Transverse colon (tissue), 4 donors: ENCODE data around the gene COL6A1. TPM values are rescaled to one million over a fixed set of nuclear protein-coding genes. Genes with fewer than 3 reads are reported as not detected.

ENCODE experiments used
- DNase-seq: peaks from one replicate; pipeline ENCODE4 v3.0.0-alpha.2; 2019
- H3K27ac ChIP-seq, 4 donors: fragments of 200-600 bp; sonication (generic); 2 replicates each; pipeline ENCODE4 v1.5.1; 2016 to 2018; ENCODE audit warnings: inconsistent platforms in 4 of 4
- H3K27me3 ChIP-seq: fragments of 200-600 bp; sonication (generic); 2 replicates; pipeline ENCODE4 v1.5.1; 2017; ENCODE audit warnings: inconsistent platforms
- H3K36me3 ChIP-seq, 4 donors: fragments of 200-600 bp; sonication (generic); 2 replicates each; pipeline ENCODE4 v1.5.1; 2017 to 2019; ENCODE audit warnings: inconsistent platforms in 4 of 4
- H3K4me1 ChIP-seq, 4 donors: fragments of 200-600 bp; sonication (generic); 2 replicates each; pipeline ENCODE4 v1.5.1; 2017 to 2020; ENCODE audit warnings: inconsistent platforms in 4 of 4
- H3K4me3 ChIP-seq, 4 donors: fragments of 200-600 bp; sonication (generic); 1 replicate in 1 of 4; 2 replicates in 3 of 4; pipeline versions ENCODE4 v1.5.1 to v1.6.1; 2017 to 2019; ENCODE audit warnings: inconsistent platforms in 4 of 4
- H3K9me3 ChIP-seq, 2 donors: fragments of 200-600 bp; sonication (generic); 2 replicates each; pipeline ENCODE4 v1.5.1; 2017 to 2019; ENCODE audit warnings: inconsistent platforms in 2 of 2
- CTCF ChIP-seq, 5 experiments: fragments of 200-600 bp in 3 of 5; fragments of 450-650 bp in 2 of 5; sonication (generic) in 3 of 5; IDR thresholded peaks; 1 replicate in 2 of 5; 2 replicates in 3 of 5; pipeline ENCODE4 v1.5.1; 2016 to 2017; ENCODE audit warnings: antibody characterized with exemption in 5 of 5, inconsistent platforms in 3 of 5, mild to moderate bottlenecking in 2 of 5, moderate library complexity in 1 of 5
- EP300 ChIP-seq: sonication (generic); formaldehyde crosslinking; IDR thresholded peaks from one replicate; pipeline ENCODE4 v1.6.1; 2017; ENCODE audit warnings: antibody characterized with exemption, low read depth
- POLR2A ChIP-seq: fragments of 450-650 bp; IDR thresholded peaks from one replicate; pipeline ENCODE4 v1.6.1; 2016; ENCODE audit warnings: antibody characterized with exemption, mild to moderate bottlenecking, moderate library complexity
- POLR2AphosphoS5 ChIP-seq, 3 donors: sonication (generic); formaldehyde crosslinking; IDR thresholded peaks; one replicate each; pipeline ENCODE4 v1.6.1; 2016; ENCODE audit warnings: antibody characterized with exemption in 3 of 3
- WGBS, 2 donors: methylation state at CpG; one replicate each; pipeline ENCODE4 v1.1.5; 2018; ENCODE audit warnings: low coverage in 1 of 2; 5-methylcytosine and 5-hydroxymethylcytosine counted together
- in situ Hi-C, 4 donors: fragments of 200-750 bp; cut with MboI; loops; one replicate each; pipeline versions ENCODE4 v1.15.0 to v1.15.1; 2017; ENCODE audit warnings: low sequenced_read_pairs in 3 of 4, low pct_ligation_motif_present in 1 of 4, low pct_unique_long_range_greater_than_20kb in 1 of 4
- intact Hi-C: fragments of 100-400 bp; cut with DNase I; formaldehyde crosslinking; loops from one replicate; pipeline ENCODE4 v1.15.1; 2023; ENCODE audit warnings: low total_unique reads
- total RNA-seq, 4 donors: library from RNA; depleted of rRNA; stranded (reverse); fragments of >200 nt; gene quantifications; one replicate each; pipeline ENCODE4 v1.1.0, GENCODE V29; 2016

The COL6A1 gene
- total RNA-seq, 4 donors from 2014 or later: 166 to 580 (median 346) TPM

- in situ Hi-C loops (no loop called here), intact Hi-C loops (loop anchor here (10.0 kb wide), 1 partner anchor 48 kb away; no protein-coding TSS in a partner anchor)
- WGBS, 2 donors: 83% methylated on average over 25 of the region's 36 CpGs; no CpG with 5 or more reads in 1 of the 2 donors
- Histone ChIP-seq H3K9me3 (no peaks in the 10 kb centered on the region), H3K27me3 (no peaks in the 10 kb centered on the region), H3K4me3 (no peak overlapping the region), H3K4me1 (peaks cover 15 to 52% (median 16%) of the 10 kb centered on the region in 4 donors), H3K27ac (peak overlapping the region; percentile 82 to 90 (median 86)), H3K36me3 (no peaks in the 10 kb centered on the region)
- no peak for TF ChIP-seq POLR2A
- no peak for TF ChIP-seq CTCF (IDR thresholded peaks at IDR 0.05)
- TF ChIP-seq EP300: no peak
- no peak for TF ChIP-seq POLR2AphosphoS5 (IDR thresholded peaks at IDR 0.05)
- DNase-seq: no peak
Observed at GRCh38 chr21:46022551-46023525, 41.3 kb downstream of the COL6A1 start.

GRCh38 chr21:46023555-46023954 is 42.0 kb downstream of the COL6A1 start:
- H3K36me3 ChIP-seq: no peaks in the 10 kb centered on the region
- H3K27ac ChIP-seq: peak overlapping the region; percentile 82 to 90 (median 86)
- intact Hi-C loops: loop anchor here (10.0 kb wide), 1 partner anchor 49 kb away; no protein-coding TSS in a partner anchor
- DNase-seq: no peak
- no peaks in the 10 kb centered on the region for H3K27me3 ChIP-seq
- in situ Hi-C loops: no loop called here
- H3K9me3 ChIP-seq: no peaks in the 10 kb centered on the region
- WGBS, 2 donors: 44% methylated on average over 8 of the region's 8 CpGs; no CpG with 5 or more reads in 1 of the 2 donors
- TF ChIP-seq POLR2AphosphoS5 (IDR thresholded peaks at IDR 0.05) (no peak), CTCF (IDR thresholded peaks at IDR 0.05) (no peak), EP300 (no peak), POLR2A (no peak)
- no peak overlapping the region for H3K4me3 ChIP-seq
- H3K4me1 ChIP-seq: peaks cover 15 to 56% (median 16%) of the 10 kb centered on the region in 4 donors

- H3K4me3 ChIP-seq: no peak overlapping the region
- H3K4me1 ChIP-seq: peaks cover 15 to 55% (median 16%) of the 10 kb centered on the region in 4 donors
- peak overlapping the region; percentile 82 to 90 (median 86) for H3K27ac ChIP-seq
- no peaks in the 10 kb centered on the region for H3K27me3 ChIP-seq
- H3K9me3 ChIP-seq: no peaks in the 10 kb centered on the region
- TF ChIP-seq POLR2AphosphoS5 (IDR thresholded peaks at IDR 0.05) (no peak), POLR2A (no peak), EP300 (no peak)
- H3K36me3 ChIP-seq: no peaks in the 10 kb centered on the region
- WGBS, 2 donors: 56 to 65% methylated on average over 3 of the region's 3 CpGs
- in situ Hi-C loops (no loop called here), intact Hi-C loops (loop anchor here (2.0 to 10.0 kb wide), 2 partner anchors 33 to 49 kb away; no protein-coding TSS in a partner anchor)
- no peak for DNase-seq
Observed at GRCh38 chr21:46024141-46024540, 42.6 kb downstream of the COL6A1 start.

- H3K9me3 ChIP-seq: no peaks in the 10 kb centered on the region
- no peaks in the 10 kb centered on the region for H3K27me3 ChIP-seq
- TF ChIP-seq POLR2AphosphoS5 (IDR thresholded peaks at IDR 0.05) (no peak), EP300 (no peak), CTCF (IDR thresholded peaks at IDR 0.05) (no peak), POLR2A (no peak)
- H3K36me3 ChIP-seq: no peaks in the 10 kb centered on the region
- in situ Hi-C loops: no loop called here
- DNase-seq: no peak
- 8 to 21% methylated on average over 2 of the region's 2 CpGs for WGBS, 2 donors
- intact Hi-C loops: loop anchor here (2.0 to 10.0 kb wide), 2 partner anchors 32 to 50 kb away; no protein-coding TSS in a partner anchor
- H3K4me3 ChIP-seq: no peak overlapping the region
- peaks cover 15 to 55% (median 16%) of the 10 kb centered on the region in 4 donors for H3K4me1 ChIP-seq
- H3K27ac ChIP-seq: peak overlapping the region; percentile 82 to 90 (median 86)
Observed at GRCh38 chr21:46025113-46025770, 43.7 kb downstream of the COL6A1 start.
